ENCODE data around the gene MYO1D. TPM values are rescaled to one million over a fixed set of nuclear protein-coding genes. Genes with fewer than 3 reads are reported as not detected.

Gene MYO1D
- total RNA-seq, 1 experiment from 2014 or later: 206 TPM

DNA sequence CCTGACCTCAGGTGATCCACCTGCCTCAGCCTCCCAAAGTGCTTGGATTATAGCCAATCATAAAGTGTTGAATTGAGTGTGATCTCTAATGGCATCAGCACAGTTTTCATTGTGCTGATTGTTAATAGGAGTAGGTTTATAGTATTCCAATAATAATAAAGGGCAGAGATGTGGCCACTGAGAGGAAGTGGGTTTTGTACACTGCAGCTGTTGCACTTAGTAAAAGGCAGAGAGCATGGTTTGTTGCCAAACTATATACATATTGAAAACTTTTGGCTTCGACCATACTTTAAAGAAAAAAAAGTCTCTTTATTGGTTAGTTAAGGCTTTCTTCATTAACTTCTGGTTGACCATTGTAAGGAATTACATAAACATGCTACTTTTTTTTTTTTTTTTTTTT, 204.2 kb downstream of the MYO1D start:
- TF ChIP-seq, protein P1, sequence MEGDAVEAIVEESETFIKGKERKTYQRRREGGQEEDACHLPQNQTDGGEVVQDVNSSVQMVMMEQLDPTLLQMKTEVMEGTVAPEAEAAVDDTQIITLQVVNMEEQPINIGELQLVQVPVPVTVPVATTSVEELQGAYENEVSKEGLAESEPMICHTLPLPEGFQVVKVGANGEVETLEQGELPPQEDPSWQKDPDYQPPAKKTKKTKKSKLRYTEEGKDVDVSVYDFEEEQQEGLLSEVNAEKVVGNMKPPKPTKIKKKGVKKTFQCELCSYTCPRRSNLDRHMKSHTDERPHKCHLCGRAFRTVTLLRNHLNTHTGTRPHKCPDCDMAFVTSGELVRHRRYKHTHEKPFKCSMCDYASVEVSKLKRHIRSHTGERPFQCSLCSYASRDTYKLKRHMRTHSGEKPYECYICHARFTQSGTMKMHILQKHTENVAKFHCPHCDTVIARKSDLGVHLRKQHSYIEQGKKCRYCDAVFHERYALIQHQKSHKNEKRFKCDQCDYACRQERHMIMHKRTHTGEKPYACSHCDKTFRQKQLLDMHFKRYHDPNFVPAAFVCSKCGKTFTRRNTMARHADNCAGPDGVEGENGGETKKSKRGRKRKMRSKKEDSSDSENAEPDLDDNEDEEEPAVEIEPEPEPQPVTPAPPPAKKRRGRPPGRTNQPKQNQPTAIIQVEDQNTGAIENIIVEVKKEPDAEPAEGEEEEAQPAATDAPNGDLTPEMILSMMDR (IDR thresholded peaks at IDR 0.05; ENCODE audit: insufficient read depth in 1 of 2, low read depth in 1 of 2, low read length in 1 of 2, severe bottlenecking in 1 of 2, unreplicated experiment in 1 of 2): no peak
- H3K27ac Mint-ChIP-seq (ENCODE audit: unreplicated experiment): no peak overlapping the region
- no peaks in the 10 kb centered on the region for H3K27me3 ChIP-seq (replicated peaks; ENCODE audit: control insufficient read depth, insufficient read depth, low read length)
- no peaks in the 10 kb centered on the region for H3K4me1 ChIP-seq
- no peak for DNase-seq
- no peaks in the 10 kb centered on the region for H3K27me3 Mint-ChIP-seq (ENCODE audit: insufficient read depth, unreplicated experiment)
- intact Hi-C loops (cut with micrococcal nuclease; ENCODE audit: unreplicated experiment): loop anchor here (10.0 kb wide), 1 partner anchor 242 kb away; no protein-coding TSS in a partner anchor
- no TSS peak for BruUV-seq (replicated peaks)
- ChIA-PET POLR2A (interaction anchor here (0.5 kb wide), 1 partner anchor 19 kb away, joined by 22 read pairs; no protein-coding TSS in a partner anchor), CTCF (no interaction called here)
- no peaks in the 10 kb centered on the region for H3K9me3 ChIP-seq
- H3K4me3 Mint-ChIP-seq (ENCODE audit: unreplicated experiment): no peak overlapping the region
- H3K36me3 ChIP-seq (ENCODE audit: control insufficient read depth, insufficient read depth, low read length): peaks cover 7% of the 10 kb centered on the region
- no peak overlapping the region for H3K4me3 ChIP-seq (ENCODE audit: low read depth, low read length)
- H3K36me3 Mint-ChIP-seq (ENCODE audit: insufficient read depth, unreplicated experiment): peaks cover 47% of the 10 kb centered on the region
- peaks cover 6% of the 10 kb centered on the region for H3K9me3 Mint-ChIP-seq (ENCODE audit: unreplicated experiment)
- H3K4me1 Mint-ChIP-seq (ENCODE audit: low read depth, unreplicated experiment): no peaks in the 10 kb centered on the region

DNA sequence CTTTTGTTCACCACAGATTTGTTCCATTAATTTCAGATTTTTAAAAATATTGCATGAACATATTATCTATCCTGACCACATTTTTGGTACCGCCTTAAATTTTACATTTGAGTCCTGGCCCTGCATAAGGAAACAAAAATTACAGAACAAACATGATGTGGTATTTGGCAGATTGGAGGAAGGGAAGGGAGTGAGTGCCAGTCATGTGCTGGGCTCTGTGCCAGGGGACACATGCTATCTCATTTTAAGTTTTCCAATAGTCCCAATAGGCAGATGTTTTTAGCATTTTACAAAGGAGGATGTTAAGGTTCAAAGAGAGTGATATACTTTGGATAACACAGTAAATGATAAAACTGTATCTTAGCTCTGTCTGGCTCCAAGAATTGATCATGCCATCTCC, 205.0 kb downstream of the MYO1D start:
- BruUV-seq (replicated peaks): no TSS peak
- intact Hi-C loops (cut with micrococcal nuclease; ENCODE audit: unreplicated experiment): loop anchor here (10.0 kb wide), 1 partner anchor 243 kb away; no protein-coding TSS in a partner anchor
- Histone ChIP-seq H3K36me3 (ENCODE audit: control insufficient read depth, insufficient read depth, low read length) (peaks cover 7% of the 10 kb centered on the region), H3K4me3 (ENCODE audit: low read depth, low read length) (no peak overlapping the region), H3K9me3 (no peaks in the 10 kb centered on the region), H3K4me1 (no peaks in the 10 kb centered on the region), H3K27me3 (replicated peaks; ENCODE audit: control insufficient read depth, insufficient read depth, low read length) (no peaks in the 10 kb centered on the region)
- Mint-ChIP-seq H3K27me3 (ENCODE audit: insufficient read depth, unreplicated experiment) (no peaks in the 10 kb centered on the region), H3K9me3 (ENCODE audit: unreplicated experiment) (peaks cover 6% of the 10 kb centered on the region), H3K4me3 (ENCODE audit: unreplicated experiment) (no peak overlapping the region), H3K36me3 (ENCODE audit: insufficient read depth, unreplicated experiment) (peaks cover 47% of the 10 kb centered on the region), H3K4me1 (ENCODE audit: low read depth, unreplicated experiment) (no peaks in the 10 kb centered on the region), H3K27ac (ENCODE audit: unreplicated experiment) (no peak overlapping the region)
- ChIA-PET CTCF (no interaction called here), POLR2A (no interaction called here)
- TF ChIP-seq, protein P1 (IDR thresholded peaks at IDR 0.05; ENCODE audit: insufficient read depth in 1 of 2, low read depth in 1 of 2, low read length in 1 of 2, severe bottlenecking in 1 of 2, unreplicated experiment in 1 of 2): no peak
- DNase-seq: no peak

DNA sequence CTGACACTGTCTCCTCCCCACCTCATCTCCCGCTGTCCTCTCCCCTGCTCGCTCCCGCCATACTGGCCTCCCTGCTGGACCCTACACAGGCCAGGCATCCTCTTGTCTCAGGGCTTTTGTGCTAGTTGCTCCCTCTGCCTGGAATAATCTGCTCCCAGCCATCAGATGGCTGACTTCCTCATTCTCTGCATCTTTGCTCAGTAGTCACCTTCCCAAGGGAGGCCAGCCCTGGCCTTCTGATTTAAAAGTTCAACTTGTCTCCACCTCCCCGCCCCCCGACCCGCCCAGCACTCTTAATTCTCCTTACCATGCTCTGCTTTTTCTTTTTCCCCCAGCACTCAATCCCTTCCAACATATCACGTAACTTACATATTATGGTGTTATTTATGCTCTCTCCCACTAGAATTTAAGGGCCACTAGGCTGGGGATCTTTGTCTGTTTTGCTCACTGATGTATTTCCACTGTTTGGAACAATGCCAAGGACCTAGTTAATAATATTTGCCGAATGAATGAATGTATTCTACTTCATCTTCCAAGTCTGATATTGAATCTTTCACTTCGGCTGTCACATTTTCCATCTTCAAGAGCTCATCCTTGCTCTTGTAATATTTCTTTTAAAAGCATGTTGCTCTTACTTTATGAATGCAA, 211.9 kb downstream of the MYO1D start:
- Histone ChIP-seq H3K4me3 (ENCODE audit: low read depth, low read length) (no peak overlapping the region), H3K27me3 (replicated peaks; ENCODE audit: control insufficient read depth, insufficient read depth, low read length) (no peaks in the 10 kb centered on the region), H3K4me1 (no peaks in the 10 kb centered on the region), H3K9me3 (no peaks in the 10 kb centered on the region), H3K36me3 (ENCODE audit: control insufficient read depth, insufficient read depth, low read length) (0 out of 2 replicates have a peak, but pooled peaks cover 1% of the 10 kb centered on the region)
- POLR2A ChIA-PET: no interaction called here
- H3K4me1 Mint-ChIP-seq (ENCODE audit: low read depth, unreplicated experiment): no peaks in the 10 kb centered on the region
- no peaks in the 10 kb centered on the region for H3K9me3 Mint-ChIP-seq (ENCODE audit: unreplicated experiment)
- CTCF ChIA-PET: no interaction called here
- no peak overlapping the region for H3K27ac Mint-ChIP-seq (ENCODE audit: unreplicated experiment)
- H3K36me3 Mint-ChIP-seq (ENCODE audit: insufficient read depth, unreplicated experiment): peaks cover 42% of the 10 kb centered on the region
- DNase-seq: no peak
- no TSS peak for BruUV-seq (replicated peaks)
- intact Hi-C loops (cut with micrococcal nuclease; ENCODE audit: unreplicated experiment): no loop called here
- no peak overlapping the region for H3K4me3 Mint-ChIP-seq (ENCODE audit: unreplicated experiment)
- no peaks in the 10 kb centered on the region for H3K27me3 Mint-ChIP-seq (ENCODE audit: insufficient read depth, unreplicated experiment)
- TF ChIP-seq, protein P1 (IDR thresholded peaks at IDR 0.05; ENCODE audit: insufficient read depth in 1 of 2, low read depth in 1 of 2, low read length in 1 of 2, severe bottlenecking in 1 of 2, unreplicated experiment in 1 of 2): no peak
